ENCODE data around the gene SRRM5.

The SRRM5 gene

DNA sequence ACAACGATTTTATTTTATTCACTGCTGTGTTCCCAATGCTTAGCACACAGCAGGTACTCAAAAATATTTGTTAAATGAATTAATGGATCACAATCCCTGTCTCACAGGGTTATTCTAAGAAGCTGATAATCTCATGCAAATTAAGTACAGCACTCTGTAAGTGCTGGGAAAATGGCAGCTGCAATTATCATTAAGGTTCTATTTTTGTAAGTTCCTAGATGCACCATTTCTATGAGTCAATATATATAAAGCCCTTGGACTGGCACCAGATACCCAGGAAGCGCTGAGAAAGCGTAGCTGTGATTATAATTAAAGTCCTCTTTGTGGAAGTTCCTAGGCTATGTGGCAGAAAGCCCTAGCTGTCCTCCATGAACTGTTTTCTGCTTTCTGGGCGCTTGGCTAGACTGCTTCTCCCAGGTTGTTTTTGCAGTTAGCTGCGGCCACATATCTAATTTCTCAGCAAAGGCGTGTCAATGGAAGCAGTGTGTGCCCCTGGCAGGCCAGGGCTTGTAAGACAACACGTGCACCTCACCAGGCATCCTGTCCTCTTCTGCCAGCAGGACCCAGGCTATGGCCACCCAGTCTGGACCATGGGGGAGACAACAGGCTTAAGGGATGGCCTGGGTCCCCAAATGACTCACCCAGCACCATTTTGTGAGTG is 5.2 kb upstream of the SRRM5 start:
- DNase-seq (ENCODE audit: extremely low read depth, insufficient read length) = no peak
- H3K36me3 ChIP-seq (ENCODE audit: control insufficient read depth, insufficient read depth, low read length) = peaks cover 7% of the 10 kb centered on the region

DNA sequence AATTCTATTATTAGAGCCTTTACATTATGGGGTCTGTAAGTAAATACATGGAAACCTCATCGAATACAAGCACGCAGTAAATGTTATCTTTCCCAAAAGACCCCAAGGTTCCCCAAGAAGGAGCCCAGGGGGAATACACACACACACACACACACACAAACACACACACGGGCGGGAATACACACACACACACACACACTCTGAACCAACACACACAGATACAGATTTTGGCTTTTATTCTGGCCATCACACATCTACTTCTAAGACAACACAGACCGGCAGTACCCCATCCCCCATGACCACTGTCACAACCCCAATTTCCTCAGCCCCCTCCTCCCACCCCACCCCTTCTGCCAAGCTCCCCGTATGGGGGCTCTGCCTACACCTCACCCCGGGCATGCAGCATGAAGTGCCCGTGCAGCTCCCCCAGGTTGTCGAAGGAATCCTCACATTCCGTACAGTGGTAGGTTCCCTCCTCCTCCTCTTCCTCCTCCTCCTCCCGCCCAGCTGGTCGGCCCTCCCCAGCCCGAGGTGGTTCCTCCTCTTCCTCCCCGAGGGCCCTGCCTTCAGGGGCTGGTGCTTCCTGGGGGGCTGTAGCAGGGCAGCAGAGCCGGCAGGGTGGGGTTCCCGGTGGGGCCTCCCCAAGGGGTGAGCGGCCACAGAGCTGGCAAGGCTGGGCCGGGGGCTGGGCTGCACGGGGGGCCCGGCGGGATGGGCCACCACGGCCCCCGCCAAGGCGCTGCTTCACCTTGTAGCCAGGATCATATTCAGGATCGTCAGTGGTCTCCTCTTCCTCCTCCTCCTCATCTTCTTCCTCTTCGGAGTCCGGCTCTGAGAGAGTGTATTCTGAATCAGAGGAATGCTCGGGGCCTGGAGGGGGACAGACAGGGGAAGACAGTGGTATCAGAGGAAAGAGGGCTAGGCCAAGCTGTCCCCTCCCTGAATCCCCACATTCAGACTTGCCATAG is 4.4 kb upstream of the SRRM5 start:
- TF ChIP-seq, protein P1, sequence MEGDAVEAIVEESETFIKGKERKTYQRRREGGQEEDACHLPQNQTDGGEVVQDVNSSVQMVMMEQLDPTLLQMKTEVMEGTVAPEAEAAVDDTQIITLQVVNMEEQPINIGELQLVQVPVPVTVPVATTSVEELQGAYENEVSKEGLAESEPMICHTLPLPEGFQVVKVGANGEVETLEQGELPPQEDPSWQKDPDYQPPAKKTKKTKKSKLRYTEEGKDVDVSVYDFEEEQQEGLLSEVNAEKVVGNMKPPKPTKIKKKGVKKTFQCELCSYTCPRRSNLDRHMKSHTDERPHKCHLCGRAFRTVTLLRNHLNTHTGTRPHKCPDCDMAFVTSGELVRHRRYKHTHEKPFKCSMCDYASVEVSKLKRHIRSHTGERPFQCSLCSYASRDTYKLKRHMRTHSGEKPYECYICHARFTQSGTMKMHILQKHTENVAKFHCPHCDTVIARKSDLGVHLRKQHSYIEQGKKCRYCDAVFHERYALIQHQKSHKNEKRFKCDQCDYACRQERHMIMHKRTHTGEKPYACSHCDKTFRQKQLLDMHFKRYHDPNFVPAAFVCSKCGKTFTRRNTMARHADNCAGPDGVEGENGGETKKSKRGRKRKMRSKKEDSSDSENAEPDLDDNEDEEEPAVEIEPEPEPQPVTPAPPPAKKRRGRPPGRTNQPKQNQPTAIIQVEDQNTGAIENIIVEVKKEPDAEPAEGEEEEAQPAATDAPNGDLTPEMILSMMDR (IDR thresholded peaks at IDR 0.05; ENCODE audit: insufficient read depth, low read length, poor library complexity, severe bottlenecking) = no peak
- peaks cover 8% of the 10 kb centered on the region for H3K36me3 ChIP-seq (ENCODE audit: control insufficient read depth, insufficient read depth, low read length)
- no peak overlapping the region for H3K4me3 ChIP-seq (replicated peaks; ENCODE audit: low read depth, low read length)
- no peak for DNase-seq (ENCODE audit: extremely low read depth, insufficient read length)
- no peaks in the 10 kb centered on the region for H3K27me3 ChIP-seq (replicated peaks; ENCODE audit: control insufficient read depth, insufficient read depth, low read length)

More for the DNA sequence above, 5.2 kb upstream of the SRRM5 start:
- Histone ChIP-seq H3K27me3 (replicated peaks; ENCODE audit: control insufficient read depth, insufficient read depth, low read length) (no peaks in the 10 kb centered on the region), H3K4me3 (replicated peaks; ENCODE audit: low read depth, low read length) (no peak overlapping the region)
- TF ChIP-seq, protein P1 (IDR thresholded peaks at IDR 0.05; ENCODE audit: insufficient read depth, low read length, poor library complexity, severe bottlenecking) = no peak

DNA sequence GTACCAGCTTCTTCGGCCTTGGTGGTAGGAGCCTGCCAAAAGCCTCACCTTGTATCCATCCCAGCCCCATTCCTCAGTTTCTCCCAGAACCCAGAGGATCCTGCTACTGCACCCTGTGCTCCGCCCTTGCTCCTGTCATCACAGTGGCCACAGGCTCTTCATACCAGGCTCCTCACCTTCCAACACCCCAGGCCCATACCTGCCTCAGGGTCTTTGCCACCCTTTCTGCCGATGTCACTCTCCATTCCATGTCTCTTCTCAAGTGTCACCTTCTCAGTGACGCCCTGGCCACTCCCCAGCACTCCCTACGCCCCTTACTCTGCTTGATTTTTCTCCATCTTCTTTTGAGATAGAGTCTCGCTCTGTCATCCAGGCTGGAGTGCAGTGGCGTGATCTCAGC is 2.0 kb upstream of the SRRM5 start:
- H3K36me3 ChIP-seq (ENCODE audit: control insufficient read depth, insufficient read depth, low read length) = peaks cover 6% of the 10 kb centered on the region
- H3K4me3 ChIP-seq (replicated peaks; ENCODE audit: low read depth, low read length) = no peak overlapping the region
- TF ChIP-seq, protein P1 (IDR thresholded peaks at IDR 0.05; ENCODE audit: insufficient read depth, low read length, poor library complexity, severe bottlenecking) = no peak
- H3K27me3 ChIP-seq (replicated peaks; ENCODE audit: control insufficient read depth, insufficient read depth, low read length) = no peaks in the 10 kb centered on the region
- no peak for DNase-seq (ENCODE audit: extremely low read depth, insufficient read length)

DNA sequence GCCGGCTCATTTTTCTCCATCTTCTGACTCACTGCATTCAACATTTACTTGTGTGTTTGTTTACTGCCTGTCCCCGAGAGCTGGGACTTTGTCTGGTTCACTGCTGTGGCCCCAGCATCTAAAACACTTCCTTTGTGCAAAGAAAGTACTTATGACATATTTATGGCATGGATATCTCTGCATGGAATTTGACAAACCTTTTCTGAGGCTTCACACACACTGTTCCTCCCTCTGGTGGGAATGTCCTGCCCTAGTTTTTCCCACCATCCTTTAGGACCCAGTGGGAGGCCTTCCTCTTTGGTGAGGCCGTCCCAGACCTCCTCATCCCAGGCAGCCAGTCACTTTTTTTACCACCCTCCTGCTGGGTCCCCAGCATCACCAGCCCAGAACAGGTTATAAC is 1.4 kb upstream of the SRRM5 start:
- Histone ChIP-seq H3K4me3 (replicated peaks; ENCODE audit: low read depth, low read length) (no peak overlapping the region), H3K27me3 (replicated peaks; ENCODE audit: control insufficient read depth, insufficient read depth, low read length) (no peaks in the 10 kb centered on the region), H3K36me3 (ENCODE audit: control insufficient read depth, insufficient read depth, low read length) (peaks cover 6% of the 10 kb centered on the region)
- TF ChIP-seq, protein P1 (IDR thresholded peaks at IDR 0.05; ENCODE audit: insufficient read depth, low read length, poor library complexity, severe bottlenecking) = no peak
- DNase-seq (ENCODE audit: extremely low read depth, insufficient read length) = no peak

DNA sequence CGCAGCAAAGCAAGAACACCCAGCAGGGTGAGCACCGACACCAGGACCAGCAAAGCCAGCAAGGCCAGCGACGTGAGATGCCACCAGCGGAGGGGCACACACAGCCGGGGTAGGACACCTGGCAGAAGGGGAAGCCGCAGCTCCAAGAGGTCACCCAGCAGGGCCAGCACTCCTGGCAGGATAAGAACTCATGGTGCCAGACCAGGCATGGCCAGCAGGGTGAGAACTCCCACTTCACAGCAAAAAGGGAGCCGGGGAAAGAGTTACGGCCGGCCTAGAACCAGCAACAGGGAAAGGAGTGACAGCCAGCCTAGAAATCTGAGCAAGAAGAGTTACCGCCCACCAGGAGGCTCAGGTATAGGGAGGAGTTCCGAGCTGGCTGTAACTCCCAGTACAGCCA is 486 bp downstream of the SRRM5 start:
- TF ChIP-seq, protein P1 (IDR thresholded peaks at IDR 0.05; ENCODE audit: insufficient read depth, low read length, poor library complexity, severe bottlenecking) = no peak
- Histone ChIP-seq H3K4me3 (replicated peaks; ENCODE audit: low read depth, low read length) (no peak overlapping the region), H3K27me3 (replicated peaks; ENCODE audit: control insufficient read depth, insufficient read depth, low read length) (no peaks in the 10 kb centered on the region), H3K36me3 (ENCODE audit: control insufficient read depth, insufficient read depth, low read length) (peaks cover 6% of the 10 kb centered on the region)
- DNase-seq (ENCODE audit: extremely low read depth, insufficient read length) = no peak
